ENCODE data around the gene TJP2.

TJP2 gene

DNA sequence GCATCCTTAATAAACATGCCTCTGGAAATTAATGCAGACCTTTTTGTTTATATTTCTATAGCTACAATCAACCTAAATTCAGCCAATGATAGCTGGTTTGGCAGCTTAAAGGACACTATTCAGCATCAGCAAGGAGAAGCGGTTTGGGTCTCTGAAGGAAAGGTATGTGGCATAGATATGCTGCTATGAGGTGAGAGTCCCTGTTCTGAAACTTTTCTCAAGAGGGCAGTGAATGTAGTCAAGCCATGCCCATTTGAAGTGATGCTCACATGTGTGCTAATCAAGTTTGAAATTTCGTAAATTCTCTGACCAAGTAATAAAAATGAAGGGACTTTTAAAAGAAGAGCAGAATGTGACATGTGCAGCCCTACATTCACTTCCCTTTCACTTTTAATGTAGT is 72.6 kb downstream of the TJP2 start:
- Histone ChIP-seq H3K4me2 (ENCODE audit: insufficient read depth, low read length, poor library complexity, severe bottlenecking) (no peak overlapping the region), H3K23ac (ENCODE audit: low read depth, low read length, poor library complexity) (no peak overlapping the region), H3K9ac (ENCODE audit: low read depth, low read length, poor library complexity) (no peak overlapping the region), H2BK120ac (ENCODE audit: low read depth, low read length) (no peak overlapping the region), H3K9me3 (replicated peaks in 1 of 2; ENCODE audit: control insufficient read depth in 2 of 2, insufficient read depth in 1 of 2, low read depth in 1 of 2, low read length in 2 of 2) (peaks cover 0 to 3% of the 10 kb centered on the region in 2 donors), H3K4me3 (ENCODE audit: low read length in 2 of 2) (no peak overlapping the region), H4K8ac (ENCODE audit: low read depth, low read length) (no peak overlapping the region), H2BK12ac (ENCODE audit: low read length) (no peak overlapping the region), H3K18ac (ENCODE audit: low read length) (no peak overlapping the region), H4K91ac (ENCODE audit: low read depth, low read length, poor library complexity) (no peak overlapping the region), H2BK5ac (ENCODE audit: low read length) (no peak overlapping the region), H3K27me3 (ENCODE audit: control insufficient read depth in 3 of 3, insufficient read depth in 3 of 3, low read depth in 1 of 3, low read length in 3 of 3) (no peaks in the 10 kb centered on the region), H3K14ac (ENCODE audit: low read length) (no peak overlapping the region), H2AK5ac (ENCODE audit: low read depth, low read length) (no peak overlapping the region), H3K79me1 (ENCODE audit: low read depth, low read length) (no peaks in the 10 kb centered on the region), H3K36me3 (replicated peaks in 1 of 2; ENCODE audit: control insufficient read depth in 2 of 2, insufficient read depth in 2 of 2, low read length in 2 of 2) (peaks cover 14 to 66% of the 10 kb centered on the region in 2 donors), H3K27ac (replicated peaks; ENCODE audit: low read length) (no peak overlapping the region), H2BK15ac (ENCODE audit: low read length) (no peak overlapping the region), H3K4me1 (ENCODE audit: control insufficient read depth in 2 of 2, insufficient read depth in 1 of 2, low read depth in 1 of 2, low read length in 2 of 2) (peaks cover 0 to 2% of the 10 kb centered on the region in 2 donors), H3K4ac (ENCODE audit: low read length) (no peak overlapping the region), H2AFZ (ENCODE audit: low read length) (no peak overlapping the region)
- WGBS, 2 donors (ENCODE audit: extremely low coverage in 2 of 2, insufficient read length in 2 of 2, insufficient replicate concordance in 1 of 2), result no CpG with 5 or more reads among the region's 2 CpGs
- no peak for DNase-seq (ENCODE audit: low spot score)

DNA sequence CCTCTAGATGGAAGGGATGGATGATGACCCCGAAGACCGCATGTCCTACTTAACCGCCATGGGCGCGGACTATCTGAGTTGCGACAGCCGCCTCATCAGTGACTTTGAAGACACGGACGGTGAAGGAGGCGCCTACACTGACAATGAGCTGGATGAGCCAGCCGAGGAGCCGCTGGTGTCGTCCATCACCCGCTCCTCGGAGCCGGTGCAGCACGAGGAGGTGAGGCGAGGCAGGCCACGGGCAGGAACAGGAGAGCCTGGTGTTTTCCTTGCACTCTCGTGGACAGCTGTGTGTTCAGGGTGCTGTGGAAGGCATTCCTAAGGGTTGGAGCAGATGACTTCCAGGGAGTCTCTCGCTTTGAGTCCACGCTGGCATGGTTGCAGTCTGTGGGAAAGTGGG is 73.9 kb downstream of the TJP2 start:
- WGBS, 2 donors (ENCODE audit: extremely low coverage in 2 of 2, insufficient read length in 2 of 2, insufficient replicate concordance in 1 of 2), result no CpG with 5 or more reads among the region's 22 CpGs
- no peak overlapping the region for H2BK12ac ChIP-seq (ENCODE audit: low read length)
- H3K4me3 ChIP-seq (ENCODE audit: low read length in 2 of 2), result no peak overlapping the region
- no peaks in the 10 kb centered on the region for H3K27me3 ChIP-seq (ENCODE audit: control insufficient read depth in 3 of 3, insufficient read depth in 3 of 3, low read depth in 1 of 3, low read length in 3 of 3)
- H3K18ac ChIP-seq (ENCODE audit: low read length), result peak overlapping the region; percentile 81
- H2AFZ ChIP-seq (ENCODE audit: low read length), result no peak overlapping the region
- peaks cover 0 to 3% of the 10 kb centered on the region in 2 donors for H3K9me3 ChIP-seq (replicated peaks in 1 of 2; ENCODE audit: control insufficient read depth in 2 of 2, insufficient read depth in 1 of 2, low read depth in 1 of 2, low read length in 2 of 2)
- H3K23ac ChIP-seq (ENCODE audit: low read depth, low read length, poor library complexity), result peak overlapping the region; percentile 90
- H3K9ac ChIP-seq (ENCODE audit: low read depth, low read length, poor library complexity), result no peak overlapping the region
- H2BK15ac ChIP-seq (ENCODE audit: low read length), result no peak overlapping the region
- H3K4me1 ChIP-seq (ENCODE audit: control insufficient read depth in 2 of 2, insufficient read depth in 1 of 2, low read depth in 1 of 2, low read length in 2 of 2), result peaks cover 0 to 2% of the 10 kb centered on the region in 2 donors
- no peak overlapping the region for H4K8ac ChIP-seq (ENCODE audit: low read depth, low read length)
- H3K36me3 ChIP-seq (replicated peaks in 1 of 2; ENCODE audit: control insufficient read depth in 2 of 2, insufficient read depth in 2 of 2, low read length in 2 of 2), result peaks cover 19 to 70% of the 10 kb centered on the region in 2 donors
- DNase-seq (ENCODE audit: low spot score), result no peak
- H3K4ac ChIP-seq (ENCODE audit: low read length), result no peak overlapping the region
- H4K91ac ChIP-seq (ENCODE audit: low read depth, low read length, poor library complexity), result no peak overlapping the region
- no peak overlapping the region for H3K27ac ChIP-seq (replicated peaks; ENCODE audit: low read length)
- no peak overlapping the region for H2BK120ac ChIP-seq (ENCODE audit: low read depth, low read length)
- no peak overlapping the region for H3K14ac ChIP-seq (ENCODE audit: low read length)
- H2BK5ac ChIP-seq (ENCODE audit: low read length), result peak overlapping the region; percentile 69
- no peaks in the 10 kb centered on the region for H3K79me1 ChIP-seq (ENCODE audit: low read depth, low read length)
- peak overlapping the region; percentile 81 for H2AK5ac ChIP-seq (ENCODE audit: low read depth, low read length)
- no peak overlapping the region for H3K4me2 ChIP-seq (ENCODE audit: insufficient read depth, low read length, poor library complexity, severe bottlenecking)

DNA sequence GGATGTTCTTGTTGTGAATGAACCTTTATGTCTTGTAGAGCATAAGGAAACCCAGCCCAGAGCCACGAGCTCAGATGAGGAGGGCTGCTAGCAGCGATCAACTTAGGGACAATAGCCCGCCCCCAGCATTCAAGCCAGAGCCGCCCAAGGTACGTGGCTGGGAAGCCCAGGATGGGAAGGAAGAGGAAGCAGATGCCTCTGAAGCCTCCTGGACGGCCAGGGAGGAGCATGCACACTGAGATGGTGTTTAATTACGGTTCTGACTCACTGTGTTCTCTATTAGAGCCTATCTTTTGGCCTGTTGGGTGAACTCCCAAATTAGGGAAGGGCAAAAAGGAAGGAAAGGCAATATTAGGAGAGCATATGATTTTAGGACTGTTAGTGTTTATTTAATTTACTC is 75.3 kb downstream of the TJP2 start:
- H3K9ac ChIP-seq (ENCODE audit: low read depth, low read length, poor library complexity), result no peak overlapping the region
- H3K27me3 ChIP-seq (ENCODE audit: control insufficient read depth in 3 of 3, insufficient read depth in 3 of 3, low read depth in 1 of 3, low read length in 3 of 3), result no peaks in the 10 kb centered on the region
- H3K4me2 ChIP-seq (ENCODE audit: insufficient read depth, low read length, poor library complexity, severe bottlenecking), result no peak overlapping the region
- no peak overlapping the region for H3K18ac ChIP-seq (ENCODE audit: low read length)
- no peak overlapping the region for H3K4me3 ChIP-seq (ENCODE audit: low read length in 2 of 2)
- H3K9me3 ChIP-seq (replicated peaks in 1 of 2; ENCODE audit: control insufficient read depth in 2 of 2, insufficient read depth in 1 of 2, low read depth in 1 of 2, low read length in 2 of 2), result peaks cover 0 to 3% of the 10 kb centered on the region in 2 donors
- no peak overlapping the region for H3K23ac ChIP-seq (ENCODE audit: low read depth, low read length, poor library complexity)
- no peak overlapping the region for H2BK12ac ChIP-seq (ENCODE audit: low read length)
- H3K14ac ChIP-seq (ENCODE audit: low read length), result no peak overlapping the region
- DNase-seq (ENCODE audit: low spot score), result no peak
- no peak overlapping the region for H3K27ac ChIP-seq (replicated peaks; ENCODE audit: low read length)
- no peak overlapping the region for H2BK120ac ChIP-seq (ENCODE audit: low read depth, low read length)
- no peak overlapping the region for H4K91ac ChIP-seq (ENCODE audit: low read depth, low read length, poor library complexity)
- peaks cover 0 to 2% of the 10 kb centered on the region in 2 donors for H3K4me1 ChIP-seq (ENCODE audit: control insufficient read depth in 2 of 2, insufficient read depth in 1 of 2, low read depth in 1 of 2, low read length in 2 of 2)
- no peak overlapping the region for H3K4ac ChIP-seq (ENCODE audit: low read length)
- H2BK5ac ChIP-seq (ENCODE audit: low read length), result no peak overlapping the region
- H2AFZ ChIP-seq (ENCODE audit: low read length), result no peak overlapping the region
- H4K8ac ChIP-seq (ENCODE audit: low read depth, low read length), result no peak overlapping the region
- no peak overlapping the region for H2BK15ac ChIP-seq (ENCODE audit: low read length)
- no peak overlapping the region for H2AK5ac ChIP-seq (ENCODE audit: low read depth, low read length)
- peaks cover 24 to 84% of the 10 kb centered on the region in 2 donors for H3K36me3 ChIP-seq (replicated peaks in 1 of 2; ENCODE audit: control insufficient read depth in 2 of 2, insufficient read depth in 2 of 2, low read length in 2 of 2)
- WGBS, 2 donors (ENCODE audit: extremely low coverage in 2 of 2, insufficient read length in 2 of 2, insufficient replicate concordance in 1 of 2), result no CpG with 5 or more reads among the region's 7 CpGs
- H3K79me1 ChIP-seq (ENCODE audit: low read depth, low read length), result no peaks in the 10 kb centered on the region

DNA sequence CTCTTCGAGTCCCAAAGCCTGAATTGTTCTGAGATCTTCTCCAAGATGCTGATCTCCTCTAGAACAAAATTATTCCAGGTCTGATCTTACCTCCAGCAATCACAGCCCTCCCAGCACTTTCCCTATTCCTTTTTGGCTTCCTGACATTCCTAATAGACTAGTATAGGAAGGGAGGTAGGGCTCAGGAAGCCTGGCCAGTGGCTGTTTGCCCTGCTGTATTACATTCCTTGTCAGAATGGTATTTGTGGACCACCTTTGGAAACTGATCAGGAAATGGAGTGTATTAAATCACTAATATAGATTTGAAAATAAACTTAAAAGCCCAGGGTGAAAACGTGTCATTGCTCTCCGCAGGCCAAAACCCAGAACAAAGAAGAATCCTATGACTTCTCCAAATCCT is 76.6 kb downstream of the TJP2 start:
- Histone ChIP-seq H2BK12ac (ENCODE audit: low read length) (no peak overlapping the region), H3K18ac (ENCODE audit: low read length) (no peak overlapping the region), H2BK120ac (ENCODE audit: low read depth, low read length) (no peak overlapping the region), H4K8ac (ENCODE audit: low read depth, low read length) (no peak overlapping the region), H3K4me1 (ENCODE audit: control insufficient read depth in 2 of 2, insufficient read depth in 1 of 2, low read depth in 1 of 2, low read length in 2 of 2) (peaks cover 0 to 2% of the 10 kb centered on the region in 2 donors), H3K4ac (ENCODE audit: low read length) (no peak overlapping the region), H2BK5ac (ENCODE audit: low read length) (no peak overlapping the region), H2BK15ac (ENCODE audit: low read length) (no peak overlapping the region), H3K23ac (ENCODE audit: low read depth, low read length, poor library complexity) (no peak overlapping the region), H3K27ac (replicated peaks; ENCODE audit: low read length) (no peak overlapping the region), H4K91ac (ENCODE audit: low read depth, low read length, poor library complexity) (no peak overlapping the region), H3K27me3 (ENCODE audit: control insufficient read depth in 3 of 3, insufficient read depth in 3 of 3, low read depth in 1 of 3, low read length in 3 of 3) (no peaks in the 10 kb centered on the region), H3K4me3 (ENCODE audit: low read length in 2 of 2) (no peak overlapping the region), H2AK5ac (ENCODE audit: low read depth, low read length) (no peak overlapping the region), H3K14ac (ENCODE audit: low read length) (no peak overlapping the region), H3K36me3 (replicated peaks in 1 of 2; ENCODE audit: control insufficient read depth in 2 of 2, insufficient read depth in 2 of 2, low read length in 2 of 2) (peaks cover 22 to 90% of the 10 kb centered on the region in 2 donors), H3K79me1 (ENCODE audit: low read depth, low read length) (no peaks in the 10 kb centered on the region), H3K9me3 (replicated peaks in 1 of 2; ENCODE audit: control insufficient read depth in 2 of 2, insufficient read depth in 1 of 2, low read depth in 1 of 2, low read length in 2 of 2) (peaks cover 0 to 3% of the 10 kb centered on the region in 2 donors), H3K4me2 (ENCODE audit: insufficient read depth, low read length, poor library complexity, severe bottlenecking) (no peak overlapping the region), H3K9ac (ENCODE audit: low read depth, low read length, poor library complexity) (no peak overlapping the region), H2AFZ (ENCODE audit: low read length) (no peak overlapping the region)
- no peak for DNase-seq (ENCODE audit: low spot score)
- WGBS, 2 donors (ENCODE audit: extremely low coverage in 2 of 2, insufficient read length in 2 of 2, insufficient replicate concordance in 1 of 2), result no CpG with 5 or more reads among the region's 3 CpGs

Data from neuronal stem cell (in vitro differentiated cells).